ENCODE data around the gene PDGFB.

PDGFB gene

DNA sequence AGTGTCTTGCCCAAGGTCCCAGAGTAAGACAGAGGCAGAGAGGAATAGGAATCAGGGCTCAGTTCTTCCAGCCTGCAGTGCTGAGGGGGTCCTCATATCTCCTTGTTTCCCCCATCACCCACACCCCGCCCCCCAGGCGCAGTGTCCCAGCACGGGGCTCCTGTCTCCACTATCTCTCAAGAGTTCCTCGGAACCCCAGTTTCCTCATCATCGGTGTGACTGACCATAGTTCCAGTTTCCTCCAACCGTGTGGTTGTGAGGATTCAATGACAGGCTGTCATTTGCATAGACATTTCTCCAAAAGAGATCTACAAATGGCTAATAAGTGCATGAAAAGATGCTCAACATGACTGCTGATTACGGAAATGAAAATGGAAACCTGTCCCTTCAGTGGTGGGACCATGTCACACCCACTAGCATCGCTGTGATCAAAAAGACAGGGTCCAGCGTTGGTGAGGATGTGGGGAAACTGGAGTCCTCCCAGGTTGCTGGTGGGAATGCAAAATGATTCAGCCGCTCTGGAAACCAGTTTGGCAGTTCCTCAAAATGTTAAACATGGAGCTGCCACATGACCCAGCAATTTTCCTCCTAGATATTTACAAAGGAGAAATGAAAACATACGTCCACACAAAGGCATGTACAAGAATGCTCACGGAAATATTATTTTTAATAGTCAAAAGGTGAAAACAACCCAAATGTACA is 31.8 kb upstream of the PDGFB start:
- DNase-seq, result no peak

DNA sequence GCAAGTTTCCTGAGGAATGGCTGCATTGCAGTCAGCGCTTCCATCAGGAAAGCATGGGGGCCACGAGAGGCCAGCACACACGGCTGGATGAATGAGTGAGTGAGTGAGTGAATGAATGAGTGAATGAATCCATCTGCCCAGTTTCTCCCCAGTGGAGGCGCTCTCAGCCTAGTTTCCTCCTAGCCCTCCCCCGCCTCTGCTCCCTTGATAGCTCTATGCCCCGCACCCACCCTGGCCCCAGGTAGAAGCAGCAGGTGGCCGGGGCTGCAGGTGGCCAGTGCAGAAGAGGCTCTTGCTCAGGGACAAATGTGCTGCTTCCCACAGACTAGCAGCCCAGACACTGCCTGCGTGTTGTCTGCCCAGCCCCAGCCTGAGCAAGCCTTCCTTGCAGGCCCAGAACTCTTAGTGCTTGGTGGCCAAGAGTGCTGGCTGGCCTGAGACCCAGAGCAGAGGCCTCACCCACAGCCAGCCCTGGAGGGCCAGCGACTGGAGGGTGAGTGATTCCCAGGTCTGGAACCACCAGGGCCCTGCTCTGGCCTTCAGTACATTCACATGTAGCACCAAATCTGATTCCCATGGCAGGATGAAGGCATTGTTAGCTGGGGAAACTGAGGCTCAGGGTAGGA is 31.1 kb upstream of the PDGFB start:
- no peak for DNase-seq

DNA sequence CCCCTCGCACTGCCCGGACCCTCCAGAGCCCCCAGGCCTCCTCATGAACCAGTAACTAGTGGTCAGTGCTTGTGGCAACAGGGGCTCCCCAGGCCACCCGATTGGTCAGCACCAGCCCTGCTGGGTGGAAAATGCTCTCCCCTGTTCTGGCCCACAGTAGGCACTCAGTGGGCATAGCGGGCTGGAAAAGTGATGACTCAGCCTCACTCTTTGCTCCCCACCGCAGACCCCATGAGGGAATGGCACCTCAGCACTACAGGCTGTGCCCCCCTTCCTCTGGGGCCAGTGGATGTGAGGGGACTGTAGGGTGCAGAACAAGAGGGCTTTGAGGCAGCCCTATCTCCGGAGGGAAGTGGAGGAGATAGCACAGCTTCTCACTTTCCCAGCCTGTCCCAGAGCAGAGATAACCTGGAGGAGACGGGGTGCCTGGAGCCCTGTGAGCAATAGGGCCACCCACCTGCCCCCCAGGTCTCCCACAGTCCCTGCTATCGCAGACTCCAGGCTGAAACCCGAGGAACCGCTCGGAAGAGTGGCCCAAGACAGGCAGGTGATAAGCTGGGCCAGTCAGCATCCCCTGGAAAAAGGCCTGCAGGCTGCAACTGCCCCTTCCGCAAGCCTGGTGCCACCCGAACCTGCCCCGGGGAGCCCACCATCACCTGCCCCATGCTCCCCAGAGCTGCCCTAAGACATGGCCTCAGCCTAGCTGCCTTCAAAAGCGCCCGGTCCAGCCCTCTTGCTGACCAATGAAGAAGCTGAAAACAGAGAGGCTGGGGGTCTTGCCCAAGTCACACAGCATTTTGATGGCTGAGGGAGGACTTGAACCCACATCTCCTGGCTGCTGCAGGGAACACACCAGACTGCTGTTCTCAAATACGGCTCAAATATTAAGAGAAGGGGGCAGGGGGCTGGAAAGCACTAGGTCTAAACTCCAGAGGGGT is 29.4 kb upstream of the PDGFB start:
- no peak for DNase-seq

DNA sequence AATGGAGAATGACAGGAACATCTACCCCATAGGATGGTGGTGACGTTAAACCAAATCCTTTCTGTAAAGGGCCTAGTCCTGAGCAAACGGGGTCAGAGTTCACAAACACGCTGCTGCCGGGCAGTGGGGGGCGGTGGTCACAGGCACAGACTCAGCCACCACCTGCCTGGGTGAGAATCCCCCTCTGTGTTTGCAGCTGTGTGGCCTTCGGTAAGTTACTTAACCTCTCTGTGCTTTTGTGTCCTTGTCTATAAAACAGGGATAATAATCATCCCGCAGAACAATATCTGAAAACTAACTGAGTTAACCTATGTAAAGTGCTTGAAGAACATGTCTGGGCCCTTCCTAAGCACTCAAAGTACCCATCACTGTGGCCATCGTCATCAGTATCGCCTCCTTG is 26.0 kb upstream of the PDGFB start:
- no peak for DNase-seq

DNA sequence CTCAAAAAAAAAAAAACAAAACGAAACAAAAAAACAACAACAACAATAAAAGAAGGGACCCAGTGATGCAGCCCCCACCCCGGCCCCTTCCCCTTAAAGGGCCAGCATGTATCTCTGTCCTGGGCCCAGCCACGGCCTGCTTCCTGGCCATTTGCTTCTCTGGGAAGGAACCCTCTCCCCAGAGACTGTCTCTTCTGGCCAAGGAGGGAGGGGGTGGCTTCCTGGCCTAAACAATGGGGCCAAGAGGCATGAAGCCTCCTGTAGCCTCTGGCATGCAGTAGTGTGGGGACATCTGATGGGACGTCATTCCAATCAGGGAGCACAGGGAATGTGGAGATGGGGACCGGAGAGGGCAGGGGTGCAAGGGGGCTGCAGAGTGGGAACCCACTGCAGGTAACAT is 25.5 kb upstream of the PDGFB start:
- no peak for DNase-seq

DNA sequence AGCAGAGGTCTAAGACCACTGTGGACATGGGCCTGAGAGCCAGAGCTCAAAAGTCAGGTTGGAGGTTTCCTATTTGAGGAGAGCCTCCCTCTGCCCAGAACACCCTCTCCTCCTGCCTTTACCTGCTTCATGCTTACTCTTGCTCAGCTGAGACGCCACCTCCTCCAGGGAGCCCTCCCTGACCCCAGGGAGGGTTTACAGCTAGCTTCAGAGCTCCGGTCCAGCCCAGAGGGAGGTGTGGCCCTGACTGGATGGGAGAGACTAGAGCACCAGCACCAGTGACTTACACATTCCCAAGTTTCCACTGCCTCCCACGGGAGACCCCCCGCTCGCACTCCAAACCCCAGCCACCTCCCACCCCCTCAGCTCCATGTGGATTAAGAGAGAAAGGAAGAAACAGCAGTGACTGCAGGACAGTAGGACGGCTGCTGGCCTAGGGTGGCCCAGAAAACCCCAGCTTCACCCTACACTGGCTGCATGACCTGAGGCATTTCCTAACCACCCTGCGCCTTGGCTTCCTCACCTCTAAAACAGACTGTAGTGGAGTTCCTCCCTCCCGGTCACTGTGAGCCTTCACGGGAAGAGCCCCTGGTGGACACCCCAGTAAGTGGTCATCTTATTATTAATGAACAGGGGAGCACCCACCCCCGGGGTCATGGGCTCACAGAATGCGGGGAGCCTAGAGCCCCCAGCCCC is 24.5 kb upstream of the PDGFB start:
- no peak for DNase-seq

DNA sequence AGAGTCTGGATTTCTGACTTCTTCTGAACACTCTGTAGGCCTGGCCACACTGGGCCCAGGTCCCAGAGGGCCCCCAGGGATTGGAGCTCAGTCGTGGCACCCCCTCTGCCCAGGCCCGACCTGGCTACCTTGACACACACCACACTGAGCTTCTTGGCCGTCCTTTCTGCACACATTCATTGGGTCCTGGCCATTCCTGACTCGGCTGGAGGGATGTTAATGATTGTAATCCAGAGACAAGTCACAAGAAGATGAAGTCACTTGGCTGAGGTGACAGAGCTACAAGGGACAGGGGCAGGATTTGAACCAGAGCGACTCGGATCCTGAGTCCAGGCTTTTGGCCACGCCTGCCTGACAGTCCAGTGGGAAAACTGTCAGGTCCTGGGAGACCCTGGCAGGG is 23.9 kb upstream of the PDGFB start:
- DNase-seq, result no peak

DNA sequence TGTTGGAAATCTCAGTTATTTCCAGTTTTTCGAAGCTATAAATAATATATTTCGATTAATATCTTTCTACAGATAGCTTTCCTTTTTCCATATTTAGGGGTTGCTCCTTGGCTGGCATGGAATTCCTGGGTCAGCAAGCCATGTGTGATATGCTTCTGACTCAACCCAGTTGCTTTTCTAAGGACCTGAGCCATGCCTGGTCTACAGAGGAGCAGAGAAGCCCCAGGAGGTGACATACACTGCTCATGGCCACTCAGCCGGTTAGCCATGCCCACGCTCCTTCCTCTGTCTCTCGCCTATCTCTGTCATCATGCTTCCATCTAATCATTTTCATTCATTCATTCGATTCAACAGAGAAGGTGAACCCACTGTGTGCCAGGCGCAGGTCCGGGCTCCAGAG is 23.2 kb upstream of the PDGFB start:
- DNase-seq, result no peak

DNA sequence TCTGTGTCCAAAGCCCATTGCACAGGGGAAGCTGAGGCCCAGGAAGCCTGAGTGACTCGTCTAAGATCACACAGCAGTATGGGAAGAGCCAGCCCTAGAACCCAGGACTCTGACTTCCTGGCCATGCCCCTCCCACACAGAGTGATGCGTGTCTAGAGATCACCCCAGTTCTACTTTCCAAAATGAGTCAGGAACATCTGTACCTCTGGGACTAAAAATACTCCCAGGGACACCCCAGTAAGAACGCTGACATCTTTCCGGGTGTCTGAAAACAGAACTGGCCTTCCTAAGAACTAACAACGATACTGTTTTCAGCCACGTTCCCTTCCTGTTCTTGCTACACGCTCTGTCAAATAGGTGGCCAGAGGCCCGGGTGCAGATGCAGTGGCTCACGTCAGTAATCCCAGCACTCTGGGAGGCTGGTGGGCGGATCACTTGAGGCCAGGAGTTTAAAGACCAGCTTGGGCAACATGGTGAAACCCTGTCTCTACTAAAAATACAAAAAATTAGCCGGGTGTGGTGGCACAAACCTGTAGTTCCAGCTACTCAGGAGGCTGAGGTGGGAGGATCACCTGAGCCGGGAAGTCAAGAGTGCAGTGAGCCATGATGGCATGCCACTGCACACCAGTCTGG is 21.7 kb upstream of the PDGFB start:
- DNase-seq, result no peak

DNA sequence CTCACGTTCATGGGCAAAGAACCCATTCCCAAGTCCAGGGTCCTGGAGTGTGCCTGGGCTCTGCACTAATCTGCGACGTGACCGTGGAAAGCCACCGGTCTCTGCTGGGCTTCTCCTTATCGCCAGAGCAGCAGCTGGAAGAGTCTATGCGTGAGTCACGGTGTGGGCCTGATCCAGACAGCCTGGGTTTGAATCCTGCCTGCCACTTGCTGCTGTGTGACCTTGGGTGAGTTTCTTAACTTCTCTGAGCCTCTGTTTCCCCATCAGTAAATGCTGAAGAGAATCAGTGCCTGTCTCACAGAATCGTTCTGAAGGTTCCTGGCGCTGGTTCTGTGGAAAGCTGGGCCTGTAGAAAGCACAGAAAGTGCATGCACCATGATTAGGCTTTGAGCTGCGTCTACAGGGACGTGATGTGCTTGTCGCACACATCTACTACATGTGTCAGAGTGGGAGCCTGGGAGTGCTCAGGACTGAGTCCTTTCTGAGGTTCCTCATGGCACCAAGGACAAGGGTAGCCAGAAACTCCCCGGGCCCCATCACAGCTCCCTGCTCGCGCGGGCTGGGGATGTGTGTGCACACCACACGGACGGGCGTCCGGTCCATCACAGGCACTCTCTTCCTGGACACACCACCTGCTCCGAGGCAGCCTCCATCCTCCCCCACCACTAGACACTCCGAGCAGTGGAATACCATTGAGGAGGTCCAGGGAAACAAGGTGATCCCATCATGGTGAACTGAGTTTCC is 20.5 kb upstream of the PDGFB start:
- DNase-seq, result no peak

DNA sequence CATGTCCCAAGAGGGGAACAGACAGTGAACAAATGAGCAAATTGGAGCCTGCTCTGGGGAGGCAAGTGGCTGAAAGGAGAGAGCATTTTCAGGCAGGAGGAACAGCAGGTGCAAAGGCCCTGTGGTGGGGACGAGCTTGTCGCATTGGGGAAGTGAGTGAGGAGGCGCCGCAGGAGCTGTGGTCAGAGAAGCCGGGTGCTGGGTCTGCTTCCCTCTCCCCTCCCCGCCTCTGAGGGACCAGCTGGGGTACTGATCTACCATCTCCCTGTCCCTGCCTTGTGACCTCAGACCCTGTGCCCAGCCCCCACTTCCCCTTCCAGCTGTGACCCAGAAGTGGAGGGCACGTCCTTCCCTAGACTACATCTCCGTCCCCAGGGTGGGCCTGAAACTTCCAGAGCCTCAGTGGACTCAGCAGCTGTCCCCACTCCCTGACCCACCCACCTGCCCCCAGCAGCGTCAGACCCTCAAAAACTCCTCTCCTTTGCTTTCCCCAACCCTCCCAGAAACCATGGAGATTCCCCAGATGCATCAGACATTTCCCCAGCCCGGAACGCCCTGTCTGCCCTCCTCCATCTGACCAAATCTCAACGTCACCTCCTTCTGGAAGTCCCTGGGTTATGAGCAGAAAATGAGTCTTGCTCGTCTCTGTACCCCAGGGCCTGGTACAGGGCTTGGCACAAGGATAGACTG is 19.7 kb upstream of the PDGFB start:
- no peak for DNase-seq

DNA sequence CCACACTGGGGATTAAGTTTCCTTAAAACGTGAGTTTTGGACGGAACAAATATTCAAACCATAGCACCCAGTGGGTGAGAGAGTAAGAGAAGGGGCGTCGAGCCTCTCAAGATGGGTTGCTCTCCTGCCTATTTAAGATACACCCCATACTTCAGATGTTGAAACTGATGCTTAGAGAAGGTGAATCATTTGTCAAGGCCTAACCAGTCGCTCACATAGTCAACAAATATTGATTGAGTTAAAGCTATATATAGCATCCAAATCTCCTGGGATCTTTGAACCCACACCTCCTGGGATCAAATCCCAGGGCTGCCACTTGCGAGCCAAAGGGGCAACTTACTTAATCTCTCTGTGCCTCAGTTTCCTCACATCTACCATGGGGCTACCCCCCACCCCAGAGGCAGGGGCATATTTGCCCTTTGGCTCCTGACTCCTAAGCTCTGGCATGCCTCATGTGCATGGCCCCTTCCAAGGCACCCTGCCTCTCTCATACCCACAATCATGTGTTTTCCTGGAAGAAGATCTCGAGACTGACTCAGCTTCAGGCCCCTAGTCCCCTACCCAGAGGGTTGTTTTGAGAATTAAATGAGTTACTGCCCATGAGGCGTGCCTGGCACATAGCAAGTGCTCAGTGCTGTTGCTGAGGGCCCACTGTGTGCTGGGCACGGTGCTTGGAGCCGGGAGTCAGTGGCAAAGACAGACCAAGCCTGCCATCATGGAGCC is 19.0 kb upstream of the PDGFB start:
- DNase-seq, result no peak

DNA sequence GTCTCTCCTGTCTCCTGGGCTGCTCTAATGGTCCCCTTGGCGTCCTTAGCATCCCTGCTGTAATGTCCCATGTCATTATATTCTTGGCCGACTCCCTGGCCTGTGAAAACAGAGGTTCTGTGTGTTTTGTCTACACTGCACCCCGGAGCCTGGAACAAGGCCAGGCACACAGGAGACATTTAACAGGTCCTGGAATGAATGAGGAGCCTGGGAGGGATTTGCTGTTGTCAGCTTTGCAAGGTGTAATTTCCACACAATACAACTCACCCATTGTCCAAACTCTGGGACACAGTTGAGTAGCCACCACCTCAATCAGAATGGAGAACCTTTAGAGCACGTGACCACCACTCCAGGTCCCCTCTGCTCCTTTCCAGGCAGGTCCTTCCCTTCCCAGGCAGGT is 14.9 kb upstream of the PDGFB start:
- DNase-seq, result no peak

DNA sequence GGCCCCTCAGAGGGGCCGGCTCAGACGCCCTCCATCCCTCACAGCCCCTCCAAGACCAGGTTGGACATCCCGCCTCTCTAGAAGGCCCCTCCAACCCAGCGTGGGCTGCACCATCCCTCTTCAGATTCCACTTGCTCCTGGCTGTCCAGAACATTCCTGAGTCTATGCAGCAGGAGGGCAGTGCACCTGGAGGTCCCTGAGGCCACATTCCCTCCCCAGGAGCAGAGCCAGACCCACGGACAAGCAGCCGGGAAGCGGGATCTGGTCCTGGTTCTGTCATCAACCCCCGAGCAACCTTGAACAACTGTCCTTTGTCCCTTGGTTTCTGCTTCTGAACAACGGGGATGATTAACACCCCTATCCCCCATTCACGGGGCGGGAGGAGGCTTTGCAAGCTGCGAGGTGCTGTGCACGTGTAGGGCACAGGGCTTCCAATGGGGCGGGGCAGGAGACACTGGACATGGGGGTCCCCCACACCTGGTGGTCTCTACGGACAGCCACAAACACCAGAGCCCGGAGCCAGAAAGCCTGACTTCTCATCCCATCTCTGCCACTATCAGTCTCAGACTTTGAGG is 13.2 kb upstream of the PDGFB start:
- DNase-seq, result no peak

DNA sequence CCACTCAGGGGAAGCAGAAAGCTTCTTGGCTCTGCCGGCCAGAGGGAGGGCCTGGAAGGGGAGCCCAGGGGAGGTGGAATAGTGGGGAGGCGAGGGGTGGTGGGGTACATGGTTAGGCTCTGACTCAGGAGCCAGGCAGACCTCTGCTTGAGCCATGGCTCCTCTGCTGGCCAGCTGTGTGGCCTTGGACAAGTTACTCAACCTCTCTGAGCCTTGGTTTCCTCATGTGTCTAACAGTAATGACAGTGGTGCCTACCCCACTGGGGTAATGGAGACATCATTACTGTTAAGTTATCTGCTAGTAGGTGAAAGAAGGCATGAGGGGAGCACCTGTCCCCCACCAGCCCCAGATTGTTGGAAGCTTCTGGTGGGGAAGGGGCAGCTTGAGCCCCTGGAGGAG is 12.2 kb upstream of the PDGFB start:
- no peak for DNase-seq

DNA sequence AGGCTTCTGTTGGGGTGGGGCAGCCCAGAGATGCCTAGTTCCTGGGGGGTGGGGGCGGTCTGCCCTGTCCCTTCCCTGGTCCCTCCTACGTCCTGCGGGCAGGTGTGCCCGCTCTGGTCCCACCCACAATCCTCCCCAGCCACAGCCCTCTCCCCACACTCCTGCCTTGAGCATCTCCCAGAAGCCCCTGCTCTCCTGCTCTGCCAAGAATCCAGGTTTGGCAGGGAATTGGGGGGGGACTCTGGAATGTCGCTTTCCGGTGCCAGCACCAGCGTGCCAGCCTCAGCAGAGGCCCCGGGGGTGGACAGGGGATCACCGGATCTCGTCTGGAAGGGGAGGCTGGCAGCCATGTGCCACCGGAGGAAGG is 11.4 kb upstream of the PDGFB start:
- no peak for DNase-seq

DNA sequence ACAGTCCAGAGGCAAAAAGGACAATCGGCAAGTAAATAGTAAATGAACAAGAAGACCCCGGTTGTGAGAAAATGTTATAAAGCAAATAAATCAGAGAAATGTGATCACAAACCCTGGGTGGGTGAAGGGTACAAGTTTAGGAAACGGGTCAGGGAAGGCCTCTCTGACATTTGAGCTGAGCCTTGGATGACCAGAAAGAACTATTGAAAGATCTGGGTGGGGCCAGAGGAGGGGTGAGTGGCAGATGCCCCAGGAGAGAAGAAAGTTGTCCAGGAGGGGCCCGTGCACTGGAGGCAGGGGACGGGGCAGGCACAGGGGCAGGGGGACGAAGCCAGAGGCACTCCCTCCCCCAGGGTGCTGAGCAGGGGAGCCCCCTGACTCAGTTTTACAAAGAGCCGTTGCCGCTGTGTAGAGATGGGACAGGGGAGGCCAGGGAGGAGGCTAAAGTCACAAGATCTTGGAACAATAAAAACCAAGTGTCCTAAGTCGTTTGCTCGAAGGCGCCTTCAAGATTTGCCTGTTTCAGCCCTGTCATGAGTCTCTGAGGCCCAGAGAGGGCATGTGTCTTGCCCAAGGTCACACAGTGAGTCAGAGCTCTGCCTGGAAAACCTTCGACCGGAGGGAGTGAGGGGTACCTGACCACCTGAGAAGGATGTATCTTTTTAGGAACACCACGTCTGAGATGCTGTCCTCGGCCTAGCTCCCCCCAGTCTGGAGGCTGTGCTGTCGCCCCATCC is 10.8 kb upstream of the PDGFB start:
- no peak for DNase-seq

DNA sequence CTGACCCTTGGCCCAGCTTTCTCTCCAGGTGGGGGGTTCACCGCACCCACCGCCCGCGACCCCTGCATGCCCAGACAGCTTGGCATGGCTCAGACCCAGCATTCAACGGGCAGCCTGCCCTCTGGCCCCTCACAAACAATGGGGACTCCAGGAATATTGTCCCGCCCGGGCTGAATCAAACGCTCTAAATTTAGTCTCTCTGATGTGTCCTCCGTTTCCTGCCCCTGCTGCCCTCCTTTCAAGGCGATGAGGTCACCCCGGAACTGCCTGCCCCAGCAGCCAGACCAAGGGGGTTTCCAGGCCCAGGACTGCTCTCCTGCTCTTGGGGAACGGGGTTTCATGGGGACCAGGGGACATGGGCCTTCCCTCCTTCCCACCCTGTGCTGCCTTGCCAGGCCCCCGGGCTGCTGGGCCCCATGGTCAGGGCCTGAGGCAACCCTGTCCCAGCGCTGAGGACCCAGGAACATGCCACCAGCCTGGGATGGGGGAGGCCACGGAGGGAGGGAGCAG is 10.1 kb upstream of the PDGFB start:
- DNase-seq, result no peak

DNA sequence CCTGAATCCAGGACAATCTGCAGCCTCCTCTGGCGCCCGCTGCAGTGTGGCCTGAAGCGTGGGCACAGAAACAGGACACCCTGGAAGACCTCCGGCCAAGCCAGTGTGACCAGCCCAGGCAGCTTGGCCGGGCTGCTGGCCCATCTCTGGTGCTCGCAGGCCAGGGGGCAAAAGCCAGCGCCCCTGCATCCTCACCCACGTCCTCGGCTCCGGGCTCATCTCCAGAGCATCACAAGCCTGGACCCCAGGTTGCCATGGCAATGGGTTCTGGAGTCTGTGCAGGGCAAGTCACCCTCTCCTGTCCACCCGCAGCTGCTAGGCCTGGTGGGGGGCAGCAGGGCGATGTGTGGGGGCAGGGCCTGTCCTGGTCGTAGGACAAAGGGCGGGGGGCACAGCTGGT is 9.3 kb upstream of the PDGFB start:
- no peak for DNase-seq
